ENCODE results near the gene ADGRV1. TPM values are rescaled to one million over a fixed set of nuclear protein-coding genes. Genes with fewer than 3 reads are reported as not detected.
A peak's percentile ranks its signal among the peaks of the same experiment; 100 is the strongest.

The ADGRV1 gene
- total and polyA plus RNA-seq, 2 experiments from 2014 or later: 15.5 to 19.6 TPM

DNA sequence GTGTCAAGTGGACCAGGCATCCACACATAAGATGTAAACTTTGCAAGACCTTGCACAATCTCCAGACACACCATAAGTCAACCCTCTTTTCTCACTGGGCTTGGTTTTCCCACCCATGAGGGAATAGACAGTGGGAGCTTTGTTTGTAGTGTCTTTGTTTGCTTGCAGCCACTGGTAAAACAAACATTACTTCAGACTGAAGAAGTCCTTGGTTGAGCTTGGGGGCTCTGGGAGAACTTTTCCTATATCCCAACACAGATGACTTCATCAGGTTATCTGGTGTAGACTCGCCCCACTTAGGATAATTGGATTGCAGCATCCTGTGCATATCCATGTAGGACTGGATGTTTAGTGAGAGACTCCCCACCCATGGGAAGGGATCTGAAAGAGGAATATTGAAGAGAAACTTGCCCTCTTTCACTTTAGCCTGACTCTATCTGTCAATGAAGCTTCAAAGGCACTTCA is 11.5 kb upstream of the ADGRV1 start:
- Histone ChIP-seq H3K9me3 (ENCODE audit: low read depth) (no peaks in the 10 kb centered on the region), H3K27ac (no peak overlapping the region), H3K4me3 (no peak overlapping the region), H3K27me3 (no peaks in the 10 kb centered on the region), H3K36me3 (no peaks in the 10 kb centered on the region), H3K4me1 (ENCODE audit: low read depth) (no peaks in the 10 kb centered on the region)
- no peak for DNase-seq (ENCODE audit: low read depth in 1 of 2, low spot score in 1 of 2)
- TF ChIP-seq, protein P1, sequence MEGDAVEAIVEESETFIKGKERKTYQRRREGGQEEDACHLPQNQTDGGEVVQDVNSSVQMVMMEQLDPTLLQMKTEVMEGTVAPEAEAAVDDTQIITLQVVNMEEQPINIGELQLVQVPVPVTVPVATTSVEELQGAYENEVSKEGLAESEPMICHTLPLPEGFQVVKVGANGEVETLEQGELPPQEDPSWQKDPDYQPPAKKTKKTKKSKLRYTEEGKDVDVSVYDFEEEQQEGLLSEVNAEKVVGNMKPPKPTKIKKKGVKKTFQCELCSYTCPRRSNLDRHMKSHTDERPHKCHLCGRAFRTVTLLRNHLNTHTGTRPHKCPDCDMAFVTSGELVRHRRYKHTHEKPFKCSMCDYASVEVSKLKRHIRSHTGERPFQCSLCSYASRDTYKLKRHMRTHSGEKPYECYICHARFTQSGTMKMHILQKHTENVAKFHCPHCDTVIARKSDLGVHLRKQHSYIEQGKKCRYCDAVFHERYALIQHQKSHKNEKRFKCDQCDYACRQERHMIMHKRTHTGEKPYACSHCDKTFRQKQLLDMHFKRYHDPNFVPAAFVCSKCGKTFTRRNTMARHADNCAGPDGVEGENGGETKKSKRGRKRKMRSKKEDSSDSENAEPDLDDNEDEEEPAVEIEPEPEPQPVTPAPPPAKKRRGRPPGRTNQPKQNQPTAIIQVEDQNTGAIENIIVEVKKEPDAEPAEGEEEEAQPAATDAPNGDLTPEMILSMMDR (IDR thresholded peaks at IDR 0.05; ENCODE audit: low read depth, low read length): no peak

DNA sequence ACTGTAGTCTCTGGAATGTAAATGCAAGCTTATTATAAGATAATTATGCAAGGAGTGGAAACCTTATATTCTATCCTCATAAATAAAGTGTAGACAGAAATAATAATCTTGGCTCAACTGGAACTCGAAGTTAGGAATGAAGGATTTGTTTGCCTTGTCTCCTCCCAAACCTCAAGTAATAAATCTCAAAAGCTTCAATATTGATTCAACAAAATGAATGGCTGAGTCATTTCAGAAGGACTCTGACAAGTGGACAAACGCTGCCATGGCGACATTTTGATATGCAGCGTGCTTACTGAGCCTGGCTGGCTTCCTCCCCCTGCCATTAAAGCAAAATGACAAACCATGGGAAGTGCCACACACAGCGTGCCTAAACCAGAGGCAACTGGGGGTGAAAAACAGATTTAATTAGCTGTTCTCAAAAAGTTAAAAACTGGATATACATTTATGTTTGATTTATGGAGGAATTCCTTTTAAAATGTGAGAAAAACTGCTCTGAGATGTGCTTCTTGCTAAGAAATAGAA is 10.5 kb upstream of the ADGRV1 start:
- H3K4me3 ChIP-seq: no peak overlapping the region
- peak in 1 of 2 donors; percentile 16 for DNase-seq (ENCODE audit: low read depth in 1 of 2, low spot score in 1 of 2)
- no peaks in the 10 kb centered on the region for H3K9me3 ChIP-seq (ENCODE audit: low read depth)
- no peaks in the 10 kb centered on the region for H3K36me3 ChIP-seq
- no peak overlapping the region for H3K27ac ChIP-seq
- no peaks in the 10 kb centered on the region for H3K4me1 ChIP-seq (ENCODE audit: low read depth)
- TF ChIP-seq, protein P1 (IDR thresholded peaks at IDR 0.05; ENCODE audit: low read depth, low read length): no peak
- H3K27me3 ChIP-seq: no peaks in the 10 kb centered on the region

DNA sequence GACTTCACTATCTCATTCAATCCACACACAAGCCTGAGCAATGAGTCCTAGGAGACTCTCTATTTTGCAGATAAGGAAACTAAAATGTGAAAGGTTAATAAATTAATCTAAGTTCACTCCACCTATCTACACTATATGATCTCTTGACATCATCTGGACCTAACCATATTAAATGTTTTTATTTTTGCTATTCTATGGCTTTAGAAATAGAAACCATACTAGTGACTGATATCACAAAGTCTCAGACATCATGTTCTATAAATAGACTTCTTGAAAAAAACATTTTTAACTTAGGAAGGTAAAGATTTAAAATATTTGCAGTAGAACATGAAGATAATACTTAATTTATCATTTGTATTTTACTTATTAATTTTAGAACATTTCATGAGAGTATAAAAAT is 9.4 kb upstream of the ADGRV1 start:
- H3K9me3 ChIP-seq (ENCODE audit: low read depth): no peaks in the 10 kb centered on the region
- H3K27me3 ChIP-seq: no peaks in the 10 kb centered on the region
- H3K27ac ChIP-seq: no peak overlapping the region
- DNase-seq (ENCODE audit: low read depth in 1 of 2, low spot score in 1 of 2): no peak
- no peaks in the 10 kb centered on the region for H3K36me3 ChIP-seq
- TF ChIP-seq, protein P1 (IDR thresholded peaks at IDR 0.05; ENCODE audit: low read depth, low read length): no peak
- H3K4me1 ChIP-seq (ENCODE audit: low read depth): no peaks in the 10 kb centered on the region
- no peak overlapping the region for H3K4me3 ChIP-seq

DNA sequence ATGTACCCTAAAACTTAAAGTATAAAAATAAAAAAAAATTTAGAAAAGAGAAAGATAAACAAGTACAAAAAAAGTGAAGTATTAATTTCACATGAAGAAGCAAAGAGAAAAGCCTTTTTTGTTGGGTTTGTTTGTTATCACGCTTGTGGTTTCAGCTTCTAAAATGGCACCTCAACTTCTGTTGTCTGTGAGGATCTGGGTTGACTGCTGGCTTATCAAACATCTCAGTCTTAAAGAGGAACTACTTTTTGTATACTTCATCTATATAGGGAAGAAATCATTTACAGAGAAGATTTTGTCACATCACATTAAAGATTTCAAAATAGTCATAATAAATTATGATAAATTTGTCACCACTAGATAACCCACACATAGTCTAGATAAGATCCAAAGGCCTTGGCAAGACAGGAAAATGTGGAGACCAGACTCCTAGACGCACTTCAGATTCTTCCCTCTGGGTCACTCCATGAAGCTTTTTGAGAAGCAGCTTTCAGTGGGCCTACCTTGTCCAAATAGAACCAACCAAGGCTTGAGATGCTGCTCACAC is 8.8 kb upstream of the ADGRV1 start:
- no peaks in the 10 kb centered on the region for H3K9me3 ChIP-seq (ENCODE audit: low read depth)
- no peak overlapping the region for H3K4me3 ChIP-seq
- no peaks in the 10 kb centered on the region for H3K4me1 ChIP-seq (ENCODE audit: low read depth)
- no peak overlapping the region for H3K27ac ChIP-seq
- TF ChIP-seq, protein P1 (IDR thresholded peaks at IDR 0.05; ENCODE audit: low read depth, low read length): no peak
- peaks cover 2% of the 10 kb centered on the region for H3K27me3 ChIP-seq
- DNase-seq (ENCODE audit: low read depth in 1 of 2, low spot score in 1 of 2): no peak
- no peaks in the 10 kb centered on the region for H3K36me3 ChIP-seq

DNA sequence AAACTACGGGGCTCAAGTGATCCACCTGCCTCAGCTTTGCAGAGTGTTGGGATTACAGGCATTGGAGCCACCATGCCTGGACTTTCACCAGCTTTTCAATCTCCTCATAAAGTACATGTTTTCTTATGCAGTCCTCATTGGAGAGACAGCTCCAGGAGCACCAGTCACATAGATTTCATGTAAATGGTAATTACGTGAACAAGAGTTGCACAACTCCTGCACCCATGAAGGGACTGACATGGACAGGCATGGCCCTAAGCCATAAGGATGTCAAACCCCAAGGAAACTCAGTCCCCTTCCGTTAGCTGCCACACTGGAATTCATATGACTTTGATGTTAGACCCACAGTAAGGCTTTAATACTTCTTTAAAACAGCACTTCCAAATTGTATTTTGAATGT is 7.6 kb upstream of the ADGRV1 start:
- TF ChIP-seq, protein P1 (IDR thresholded peaks at IDR 0.05; ENCODE audit: low read depth, low read length): no peak
- Histone ChIP-seq H3K36me3 (no peaks in the 10 kb centered on the region), H3K27ac (no peak overlapping the region), H3K4me3 (no peak overlapping the region), H3K9me3 (ENCODE audit: low read depth) (no peaks in the 10 kb centered on the region), H3K4me1 (ENCODE audit: low read depth) (no peaks in the 10 kb centered on the region), H3K27me3 (peaks cover 6% of the 10 kb centered on the region)
- DNase-seq (ENCODE audit: low read depth in 1 of 2, low spot score in 1 of 2): no peak
